Spleen (tissue), 11 donors: ENCODE measurements around the gene TRIP6. TPM values are rescaled to one million over a fixed set of nuclear protein-coding genes. Genes with fewer than 3 reads are reported as not detected.

Experiments used
- DNase-seq: peaks from one replicate; pipeline ENCODE4 v3.0.0-alpha.2; 2020
- H3K27ac ChIP-seq, 8 donors: fragments of 200-600 bp; sonication (generic) in 7 of 8; 1 replicate in 4 of 8; 2 replicates in 4 of 8; pipeline versions ENCODE4 v1.5.0 to v1.8.0; 2016 to 2021; ENCODE audit warnings: inconsistent platforms in 4 of 8, mild to moderate bottlenecking in 4 of 8, moderate library complexity in 1 of 8
- H3K27me3 ChIP-seq, 7 donors: fragments of 200-600 bp; sonication (generic) in 6 of 7; replicated peaks in 1 of 7; 1 replicate in 4 of 7; 2 replicates in 3 of 7; pipeline versions ENCODE4 v1.5.0 to v1.8.0; 2016 to 2021; ENCODE audit warnings: inconsistent platforms in 3 of 7, mild to moderate bottlenecking in 1 of 7
- H3K36me3 ChIP-seq, 6 donors: fragments of 200-600 bp; sonication (generic) in 5 of 6; 1 replicate in 4 of 6; 2 replicates in 2 of 6; pipeline versions ENCODE4 v1.5.0 to v1.8.0; 2016 to 2021; ENCODE audit warnings: inconsistent platforms in 2 of 6
- H3K4me1 ChIP-seq, 6 donors: fragments of 200-600 bp; sonication (generic) in 5 of 6; 1 replicate in 3 of 6; 2 replicates in 3 of 6; pipeline versions ENCODE4 v1.5.0 to v1.8.0; 2016 to 2021; ENCODE audit warnings: inconsistent platforms in 3 of 6
- H3K4me3 ChIP-seq, 8 donors: fragments of 200-600 bp; sonication (generic) in 7 of 8; 1 replicate in 4 of 8; 2 replicates in 4 of 8; pipeline versions ENCODE4 v1.5.0 to v1.8.0; 2016 to 2021; ENCODE audit warnings: inconsistent platforms in 4 of 8, mild to moderate bottlenecking in 4 of 8, moderate library complexity in 2 of 8
- H3K9me3 ChIP-seq, 8 donors: fragments of 200-600 bp; sonication (generic) in 7 of 8; 1 replicate in 4 of 8; 2 replicates in 4 of 8; pipeline versions ENCODE4 v1.5.0 to v1.8.0; 2016 to 2021; ENCODE audit warnings: inconsistent platforms in 4 of 8
- CTCF ChIP-seq, 11 experiments: fragments of 200-600 bp in 7 of 11; fragments of 450-650 bp in 4 of 11; sonication (generic) in 4 of 11; IDR thresholded peaks in 8 of 11; conservative IDR thresholded peaks in 3 of 11; 1 replicate in 7 of 11; 2 replicates in 4 of 11; pipeline versions ENCODE4 v1.4.0 to v1.8.0; 2016 to 2021; ENCODE audit warnings: antibody characterized with exemption in 11 of 11, inconsistent platforms in 4 of 11, mild to moderate bottlenecking in 1 of 11
- POLR2A ChIP-seq, 3 donors: fragments of 450-650 bp; IDR thresholded peaks; one replicate each; pipeline ENCODE4 v1.5.1; 2017; ENCODE audit warnings: antibody characterized with exemption in 3 of 3, mild to moderate bottlenecking in 1 of 3
- POLR2AphosphoS5 ChIP-seq, 3 donors: sonication (generic); formaldehyde crosslinking; IDR thresholded peaks; one replicate each; pipeline ENCODE4 v1.5.1; 2017; ENCODE audit warnings: antibody characterized with exemption in 3 of 3
- WGBS, 5 donors: extraction: QIAGEN DNeasy Blood & Tissue Kit in 3 of 5; methylation state at CpG; one replicate each; pipeline versions ENCODE4 v1.1.5 to v1.1.7; 2013 to 2018; 5-methylcytosine and 5-hydroxymethylcytosine counted together
- intact Hi-C: fragments of 100-400 bp; cut with DNase I; formaldehyde crosslinking; loops from one replicate; pipeline ENCODE4 v1.15.0; 2023; ENCODE audit warnings: low total_unique reads
- polyA plus RNA-seq, 3 donors: library from polyadenylated mRNA; stranded (reverse); fragments of 200-250 nt; gene quantifications; one replicate each; pipeline ENCODE4 v1.2.1, GENCODE V29; 2013
- total RNA-seq, 7 donors: library from RNA; depleted of rRNA in 3 of 7; stranded (reverse); fragments of >200 nt in 3 of 7; fragmentation: NEBNext Ultra II Directional in 4 of 7; extraction: Animal tissue kit (Norgen Biotek cat#: 25700) in 4 of 7; gene quantifications; one replicate each; pipeline versions ENCODE4 v1.1.0 to v1.2.1, GENCODE V29; 2016 to 2021
- donor health status: healthy with polysubstance abuse.
- donor health status: DM: no; HTN: no; CAD: no; lungs with moderate emphysema.
- donor health status: DM: no; HTN: no; CAD: no.
- donor health status: Bipolar disorder and iron deficiency.
- donor health status: healthy.
- donor health status: DM: no; HTN: no; CAD: no.
- donor health status: DM: yes; HTN: yes; CAD: no.

TRIP6 gene
- total and polyA plus RNA-seq, 10 donors = 12.4 to 30.2 (median 21.6) TPM

- TF ChIP-seq POLR2A (IDR thresholded peaks at IDR 0.05) = no peak
- TF ChIP-seq POLR2AphosphoS5 (IDR thresholded peaks at IDR 0.05) = no peak
- TF ChIP-seq CTCF (IDR thresholded peaks at IDR 0.05 in 8 of 11, conservative IDR thresholded peaks at IDR 0.05 in 3 of 11) = no peak
- H3K4me1 ChIP-seq = peaks cover 8 to 36% (median 23%) of the 10 kb centered on the region in 6 donors
- no peak overlapping the region for H3K4me3 ChIP-seq
- no peaks in the 10 kb centered on the region for H3K36me3 ChIP-seq
- no peak overlapping the region for H3K27ac ChIP-seq
- intact Hi-C loops = no loop called here
- 96 to 99% (median 96%) methylated on average over 18 of the region's 18 CpGs for WGBS, 5 donors
- no peaks in the 10 kb centered on the region for H3K27me3 ChIP-seq
- H3K9me3 ChIP-seq = no peaks in the 10 kb centered on the region
- DNase-seq = no peak
Measured at GRCh38 chr7:100839361-100839760, 27.8 kb upstream of the TRIP6 start.

GRCh38 chr7:100840470-100841100 lies 26.6 kb upstream of the TRIP6 start:
- H3K9me3 ChIP-seq = no peaks in the 10 kb centered on the region
- no peaks in the 10 kb centered on the region for H3K27me3 ChIP-seq
- peaks cover 8 to 26% (median 20%) of the 10 kb centered on the region in 6 donors for H3K4me1 ChIP-seq
- no peaks in the 10 kb centered on the region for H3K36me3 ChIP-seq
- no peak overlapping the region for H3K4me3 ChIP-seq
- WGBS, 5 donors = 71 to 87% (median 77%) methylated on average over 8 of the region's 8 CpGs
- H3K27ac ChIP-seq = peak overlapping the region in 1 of 8 donors; percentile 2
- intact Hi-C loops = no loop called here
- DNase-seq = peak; percentile 10
- no peak for TF ChIP-seq POLR2AphosphoS5 (IDR thresholded peaks at IDR 0.05)

- Histone ChIP-seq H3K4me1 (peaks cover 7 to 14% (median 10%) of the 10 kb centered on the region in 6 donors), H3K36me3 (no peaks in the 10 kb centered on the region), H3K27ac (no peak overlapping the region), H3K9me3 (no peaks in the 10 kb centered on the region), H3K4me3 (no peak overlapping the region), H3K27me3 (no peaks in the 10 kb centered on the region)
- DNase-seq = no peak
- intact Hi-C loops = no loop called here
- no peak for TF ChIP-seq CTCF (IDR thresholded peaks at IDR 0.05 in 8 of 11, conservative IDR thresholded peaks at IDR 0.05 in 3 of 11)
- no peak for TF ChIP-seq POLR2A (IDR thresholded peaks at IDR 0.05)
- no peak for TF ChIP-seq POLR2AphosphoS5 (IDR thresholded peaks at IDR 0.05)
- WGBS, 5 donors = 93 to 96% (median 95%) methylated on average over 4 of the region's 4 CpGs
Measured at GRCh38 chr7:100847360-100847759, 19.8 kb upstream of the TRIP6 start.

GRCh38 chr7:100852048-100852872 lies 14.9 kb upstream of the TRIP6 start, which contains the start of gene SLC12A9:
TSS of gene SLC12A9 (plus strand) at chr7:100852713. CDS start at chr7:100854198, 1,485 bp downstream.
- H3K27me3 ChIP-seq = no peaks in the 10 kb centered on the region
- H3K36me3 ChIP-seq = peaks cover 0 to 34% (median 11%) of the 10 kb centered on the region in 6 donors
- H3K4me1 ChIP-seq = peaks cover 12 to 59% (median 32%) of the 10 kb centered on the region in 6 donors
- H3K9me3 ChIP-seq = no peaks in the 10 kb centered on the region
- peak; percentile 97 for DNase-seq
- peak within 1 kb of the TSS; percentile 79 to 96 (median 86) for H3K4me3 ChIP-seq
- intact Hi-C loops = loop anchor here (10.0 kb wide), 1 partner anchor 147 kb away; the partner anchor contains the start of gene POP7
- H3K27ac ChIP-seq = peak within 1 kb of the TSS; percentile 57 to 95 (median 83)
- TF ChIP-seq POLR2AphosphoS5 (IDR thresholded peaks at IDR 0.05) (peak; percentile 43 to 84 (median 73)), POLR2A (IDR thresholded peaks at IDR 0.05) (peak in 1 of 3 donors; percentile 25), CTCF (IDR thresholded peaks at IDR 0.05 in 8 of 11, conservative IDR thresholded peaks at IDR 0.05 in 3 of 11) (peak; percentile 85 to 97 (median 94))
- WGBS, 5 donors = 0 to 1% (median 0%) methylated on average over 36 to 71 of the region's 71 CpGs
